ENCODE measurements around the gene CACNA2D3. TPM values are rescaled to one million over a fixed set of nuclear protein-coding genes. Genes with fewer than 3 reads are reported as not detected.

CACNA2D3 gene
- total and polyA plus RNA-seq, 7 donors, result 2.7 to 13.5 (median 9.0) TPM

DNA sequence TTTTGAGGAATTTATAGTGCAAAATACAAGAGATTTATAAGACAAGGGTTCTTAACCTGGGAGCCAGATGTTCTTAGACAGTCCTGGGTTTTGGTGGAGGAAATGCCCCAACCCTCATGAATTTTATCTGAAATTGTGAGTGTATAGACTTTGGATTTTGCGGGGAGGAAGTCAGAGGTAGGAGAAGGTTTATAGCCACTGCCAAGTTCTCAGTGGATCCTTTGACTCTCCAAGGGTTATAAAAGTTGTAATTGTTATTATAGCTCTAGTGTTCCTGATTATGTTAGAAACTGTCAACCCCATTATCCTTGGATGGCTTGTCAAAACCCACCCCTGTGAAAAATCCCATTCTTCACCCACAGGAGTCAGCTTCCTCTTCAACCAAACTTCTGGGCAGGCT is 621.9 kb downstream of the CACNA2D3 start:
- Histone ChIP-seq H3K27ac (no peak overlapping the region), H3K4me3 (no peak overlapping the region), H3K9me3 (no peaks in the 10 kb centered on the region), H3K4me1 (no peaks in the 10 kb centered on the region), H3K36me3 (ENCODE audit: insufficient read depth in 1 of 2, low read depth in 1 of 2) (no peaks in the 10 kb centered on the region), H3K27me3 (ENCODE audit: insufficient read depth in 3 of 3, low read length in 2 of 3) (no peaks in the 10 kb centered on the region)
- intact Hi-C loops (cut with DNase I), result no loop called here
- 86 to 96% (median 89%) methylated on average over 1 of the region's 1 CpG for WGBS, 3 donors
- ATAC-seq (no peak), DNase-seq (no peak)
- TF ChIP-seq CTCF (IDR thresholded peaks at IDR 0.05), result no peak

GRCh38 chr3:54745843-54746242 is 623.5 kb downstream of the CACNA2D3 start:
- intact Hi-C loops (cut with DNase I), result no loop called here

GRCh38 chr3:54746722-54747121 is 624.4 kb downstream of the CACNA2D3 start:
- H3K4me1 ChIP-seq, result no peaks in the 10 kb centered on the region
- WGBS, 3 donors, result 42 to 59% (median 43%) methylated on average over 1 of the region's 1 CpG
- no peak for ATAC-seq
- H3K27ac ChIP-seq, result no peak overlapping the region
- no peak for TF ChIP-seq CTCF (IDR thresholded peaks at IDR 0.05)
- DNase-seq, result no peak
- intact Hi-C loops (cut with DNase I), result no loop called here
- no peaks in the 10 kb centered on the region for H3K36me3 ChIP-seq (ENCODE audit: insufficient read depth in 1 of 2, low read depth in 1 of 2)
- no peak overlapping the region for H3K4me3 ChIP-seq
- H3K9me3 ChIP-seq, result no peaks in the 10 kb centered on the region
- no peaks in the 10 kb centered on the region for H3K27me3 ChIP-seq (ENCODE audit: insufficient read depth in 3 of 3, low read length in 2 of 3)

More at GRCh38 chr3:54745843-54746242, 623.5 kb downstream of the CACNA2D3 start:
- WGBS, 3 donors, result 89 to 91% (median 90%) methylated on average over 4 of the region's 4 CpGs
- no peak overlapping the region for H3K4me3 ChIP-seq
- H3K9me3 ChIP-seq, result no peaks in the 10 kb centered on the region
- ATAC-seq (no peak), DNase-seq (no peak)
- H3K36me3 ChIP-seq (ENCODE audit: insufficient read depth in 1 of 2, low read depth in 1 of 2), result no peaks in the 10 kb centered on the region
- H3K27ac ChIP-seq, result no peak overlapping the region
- TF ChIP-seq CTCF (IDR thresholded peaks at IDR 0.05), result no peak
- H3K4me1 ChIP-seq, result no peaks in the 10 kb centered on the region
- no peaks in the 10 kb centered on the region for H3K27me3 ChIP-seq (ENCODE audit: insufficient read depth in 3 of 3, low read length in 2 of 3)

DNA sequence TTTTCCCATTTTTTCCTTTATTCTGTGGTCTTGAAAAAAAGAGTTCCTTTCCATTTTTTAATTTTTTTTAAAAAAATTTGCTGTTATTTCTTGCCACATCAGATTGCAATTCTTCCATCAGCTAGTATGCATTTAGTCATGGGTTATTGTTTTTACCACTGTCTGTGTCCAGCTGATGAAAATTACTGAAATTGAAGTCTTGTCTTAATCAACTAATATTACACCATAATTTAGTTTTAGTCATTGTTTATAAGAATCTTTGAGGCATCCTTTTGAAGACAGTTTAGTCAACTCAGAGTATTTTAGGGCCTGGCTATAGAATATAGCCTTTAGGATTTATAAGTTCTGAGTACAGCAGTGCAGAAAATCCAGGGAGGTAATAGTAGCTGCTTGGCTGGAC is 633.4 kb downstream of the CACNA2D3 start:
- no peak overlapping the region for H3K4me3 ChIP-seq
- no peak for DNase-seq
- H3K27me3 ChIP-seq (ENCODE audit: insufficient read depth in 3 of 3, low read length in 2 of 3), result no peaks in the 10 kb centered on the region
- H3K4me1 ChIP-seq, result no peaks in the 10 kb centered on the region
- no peaks in the 10 kb centered on the region for H3K36me3 ChIP-seq (ENCODE audit: insufficient read depth in 1 of 2, low read depth in 1 of 2)
- no peak for ATAC-seq
- no peak for TF ChIP-seq CTCF (IDR thresholded peaks at IDR 0.05)
- intact Hi-C loops (cut with DNase I), result no loop called here
- no peak overlapping the region for H3K27ac ChIP-seq
- no peaks in the 10 kb centered on the region for H3K9me3 ChIP-seq

- H3K27ac ChIP-seq, result no peak overlapping the region
- no peak for TF ChIP-seq CTCF (IDR thresholded peaks at IDR 0.05)
- H3K4me3 ChIP-seq, result no peak overlapping the region
- no peaks in the 10 kb centered on the region for H3K27me3 ChIP-seq (ENCODE audit: insufficient read depth in 3 of 3, low read length in 2 of 3)
- DNase-seq, result no peak
- H3K9me3 ChIP-seq, result no peaks in the 10 kb centered on the region
- H3K4me1 ChIP-seq, result no peaks in the 10 kb centered on the region
- ATAC-seq, result no peak
- 70 to 74% (median 73%) methylated on average over 7 of the region's 7 CpGs for WGBS, 3 donors
- no peaks in the 10 kb centered on the region for H3K36me3 ChIP-seq (ENCODE audit: insufficient read depth in 1 of 2, low read depth in 1 of 2)
- intact Hi-C loops (cut with DNase I), result no loop called here
Observed at GRCh38 chr3:54756330-54756731, 634.0 kb downstream of the CACNA2D3 start.

All from psoas muscle (tissue), 8 donors.